Gastrocnemius medialis (tissue), 4 donors: Measurements from ENCODE around the gene C12orf60. TPM values are rescaled to one million over a fixed set of nuclear protein-coding genes. Genes with fewer than 3 reads are reported as not detected.

Experiments used
- ATAC-seq, 2 donors: fragments of 150-250 bp; one replicate each; pipeline ENCODE4 v1.9.1; 2016
- DNase-seq, 2 donors: peaks; one replicate each; pipeline ENCODE4 v3.0.0-alpha.2; 2019
- H3K27ac ChIP-seq, 4 donors: fragments of 200-600 bp; sonication (generic); 1 replicate in 1 of 4; 2 replicates in 3 of 4; pipeline ENCODE4 v1.5.1; 2016 to 2018; ENCODE audit warnings: mild to moderate bottlenecking in 2 of 4, moderate library complexity in 1 of 4
- H3K27me3 ChIP-seq, 3 donors: fragments of 200-600 bp; sonication (generic) in 2 of 3; 1 replicate in 1 of 3; 2 replicates in 2 of 3; pipeline versions ENCODE4 v1.5.1 to v1.6.0; 2016 to 2019; ENCODE audit warnings: mild to moderate bottlenecking in 1 of 3, moderate library complexity in 1 of 3
- H3K36me3 ChIP-seq, 2 donors: fragments of 200-600 bp; sonication (generic) in 1 of 2; one replicate each; pipeline ENCODE4 v1.5.1; 2017 to 2018
- H3K4me1 ChIP-seq, 2 donors: fragments of 200-600 bp; sonication (generic) in 1 of 2; one replicate each; pipeline ENCODE4 v1.5.1; 2016 to 2017; ENCODE audit warnings: mild to moderate bottlenecking in 2 of 2
- H3K4me3 ChIP-seq, 4 donors: fragments of 200-600 bp; sonication (generic) in 3 of 4; 1 replicate in 1 of 4; 2 replicates in 3 of 4; pipeline ENCODE4 v1.5.1; 2016 to 2019; ENCODE audit warnings: mild to moderate bottlenecking in 2 of 4
- H3K9me3 ChIP-seq, 3 donors: fragments of 200-600 bp; sonication (generic) in 2 of 3; 1 replicate in 1 of 3; 2 replicates in 2 of 3; pipeline ENCODE4 v1.5.1; 2016 to 2019
- CTCF ChIP-seq, 5 experiments: fragments of 450-650 bp in 3 of 5; fragments of 200-600 bp in 2 of 5; sonication (generic) in 2 of 5; IDR thresholded peaks in 4 of 5; conservative IDR thresholded peaks in 1 of 5; 1 replicate in 4 of 5; 2 replicates in 1 of 5; pipeline ENCODE4 v1.5.1; 2016 to 2019; ENCODE audit warnings: antibody characterized with exemption in 5 of 5, mild to moderate bottlenecking in 3 of 5, moderate library complexity in 3 of 5
- POLR2A ChIP-seq, 2 donors: fragments of 450-650 bp; IDR thresholded peaks; one replicate each; pipeline ENCODE4 v1.6.1; 2017; ENCODE audit warnings: antibody characterized with exemption in 2 of 2, mild to moderate bottlenecking in 2 of 2, moderate library complexity in 2 of 2
- in situ Hi-C, 4 donors: fragments of 200-750 bp; cut with MboI; loops; one replicate each; pipeline versions ENCODE4 v1.15.0 to v1.8.0; 2017; ENCODE audit warnings: low sequenced_read_pairs in 4 of 4
- intact Hi-C: fragments of 100-400 bp; cut with DNase I; formaldehyde crosslinking; loops from one replicate; pipeline ENCODE4 v1.15.1; 2023; ENCODE audit warnings: low total_unique reads
- total RNA-seq, 4 donors: library from RNA; depleted of rRNA; stranded (reverse); fragments of >200 nt; gene quantifications; one replicate each; pipeline versions ENCODE4 v1.1.0 to v1.2.3, GENCODE V29; 2016

The C12orf60 gene
- total RNA-seq, 4 donors from 2014 or later, result 0.33 to 3.8 TPM; not detected in 2

GRCh38 chr12:14810953-14811483 is 7.5 kb downstream of the C12orf60 start:
- intact Hi-C loops (no loop called here), in situ Hi-C loops (no loop called here)
- Histone ChIP-seq H3K36me3 (no peaks in the 10 kb centered on the region), H3K4me3 (no peak overlapping the region), H3K4me1 (no peaks in the 10 kb centered on the region), H3K27me3 (no peaks in the 10 kb centered on the region), H3K27ac (no peak overlapping the region), H3K9me3 (no peaks in the 10 kb centered on the region)
- no peak for DNase-seq
- TF ChIP-seq CTCF (IDR thresholded peaks at IDR 0.05 in 4 of 5, conservative IDR thresholded peaks at IDR 0.05 in 1 of 5) (peak in 2 of 5 experiments; percentile 18 to 37), POLR2A (IDR thresholded peaks at IDR 0.05) (no peak)
- no peak for ATAC-seq

- no peaks in the 10 kb centered on the region for H3K9me3 ChIP-seq
- H3K4me3 ChIP-seq, result no peak overlapping the region
- TF ChIP-seq POLR2A (IDR thresholded peaks at IDR 0.05) (no peak), CTCF (IDR thresholded peaks at IDR 0.05 in 4 of 5, conservative IDR thresholded peaks at IDR 0.05 in 1 of 5) (no peak)
- in situ Hi-C loops (no loop called here), intact Hi-C loops (no loop called here)
- no peak for ATAC-seq
- DNase-seq, result no peak
- H3K27ac ChIP-seq, result no peak overlapping the region
- no peaks in the 10 kb centered on the region for H3K36me3 ChIP-seq
- no peaks in the 10 kb centered on the region for H3K4me1 ChIP-seq
- H3K27me3 ChIP-seq, result no peaks in the 10 kb centered on the region
These were observed 8.0 kb downstream of the C12orf60 start for GRCh38 chr12:14811486-14811885.

DNA sequence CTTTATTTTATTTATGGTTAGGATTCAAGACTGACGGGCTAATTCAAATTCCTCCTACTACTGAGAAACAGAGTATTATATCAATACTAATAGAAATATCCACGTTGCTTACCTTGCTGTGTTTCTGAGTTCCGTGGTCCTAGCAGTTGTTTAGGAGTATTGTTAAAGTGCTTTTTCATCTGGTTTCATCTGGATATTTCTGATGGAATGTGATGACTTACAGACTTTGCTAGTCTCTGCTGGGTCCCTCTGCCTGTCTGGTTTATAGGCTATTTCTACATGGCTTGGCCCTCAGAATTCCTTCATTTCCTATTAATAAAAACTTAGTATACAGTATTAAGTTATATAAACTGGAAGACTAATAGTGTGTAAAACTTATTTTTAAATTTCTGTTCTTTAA is 10.5 kb downstream of the C12orf60 start, which contains the start of gene SMCO3:
TSS of gene SMCO3 (minus strand) at position 169 of the 400 bp plus-strand sequence. CDS start 7,502 bp downstream, outside the sequence.
- in situ Hi-C loops, result no loop called here
- ATAC-seq (no peak), DNase-seq (no peak)
- Histone ChIP-seq H3K36me3 (no peaks in the 10 kb centered on the region), H3K4me3 (no peak within 1 kb of the TSS), H3K27ac (no peak within 1 kb of the TSS), H3K27me3 (no peaks in the 10 kb centered on the region), H3K4me1 (no peaks in the 10 kb centered on the region), H3K9me3 (no peaks in the 10 kb centered on the region)
- TF ChIP-seq CTCF (IDR thresholded peaks at IDR 0.05 in 4 of 5, conservative IDR thresholded peaks at IDR 0.05 in 1 of 5), result no peak
- no peak for TF ChIP-seq POLR2A (IDR thresholded peaks at IDR 0.05)
- intact Hi-C loops, result no loop called here

DNA sequence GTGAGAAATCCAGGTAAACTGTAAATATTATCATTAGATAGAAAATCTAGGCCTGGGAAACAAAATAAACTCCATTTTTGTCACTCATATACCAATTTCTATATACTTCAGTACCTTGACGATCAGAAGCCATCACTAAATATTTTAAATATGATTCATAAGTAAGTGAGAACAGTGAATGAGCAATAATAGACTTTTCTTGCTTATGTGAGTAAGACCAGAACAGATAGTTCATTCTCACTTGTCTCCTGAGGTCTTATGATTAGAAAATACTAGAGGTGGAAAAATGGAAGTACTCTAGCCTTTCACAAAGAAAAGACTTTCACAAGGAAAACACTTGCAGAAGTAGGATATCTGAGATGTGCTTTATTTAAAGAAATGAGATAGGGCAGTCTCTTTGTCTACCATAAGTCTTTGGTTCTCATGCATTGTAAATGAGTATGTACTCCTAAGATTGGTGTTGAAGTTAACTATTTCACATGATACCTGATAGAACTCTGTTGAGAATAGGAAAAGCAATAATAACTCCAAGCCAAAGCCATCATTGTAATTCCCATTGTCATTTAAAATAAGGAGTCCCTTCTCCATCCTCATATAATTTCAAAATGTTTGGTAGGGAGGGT is 20.7 kb downstream of the C12orf60 start:
- Histone ChIP-seq H3K4me3 (no peak overlapping the region), H3K27ac (no peak overlapping the region), H3K36me3 (no peaks in the 10 kb centered on the region), H3K9me3 (no peaks in the 10 kb centered on the region), H3K27me3 (no peaks in the 10 kb centered on the region), H3K4me1 (no peaks in the 10 kb centered on the region)
- in situ Hi-C loops, result no loop called here
- intact Hi-C loops, result no loop called here
- TF ChIP-seq CTCF (IDR thresholded peaks at IDR 0.05 in 4 of 5, conservative IDR thresholded peaks at IDR 0.05 in 1 of 5) (no peak), POLR2A (IDR thresholded peaks at IDR 0.05) (no peak)
- no peak for DNase-seq
- no peak for ATAC-seq
